DND-41 (cell line): ENCODE results near the gene THRSP.
"Not testable (repeated sequence)": the region's sequence is repeated elsewhere in the genome, so short reads cannot be mapped to it uniquely, and the experiment has no call there.

Experiments used
- ATAC-seq: fragments of 200-7000 bp; cut with Tn5 transposase; 3 replicates; pipeline ENCODE4 v1.9.1; 2021; ENCODE audit warnings: low read depth; ENCODE audit not compliant: insufficient read depth
- DNase-seq: peaks from one replicate; pipeline ENCODE4 v3.0.0-alpha.2; 2020
- H2AFZ ChIP-seq: 2 replicates; pipeline ENCODE4 v1.6.0; 2012; ENCODE audit warnings: low read depth, low read length
- H3K27ac ChIP-seq: 2 replicates; pipeline ENCODE4 v1.5.1; 2012; ENCODE audit warnings: low read length, inconsistent platforms
- H3K27me3 ChIP-seq: fragments of 200-600 bp; sonication (generic); 2 replicates; pipeline ENCODE4 v1.6.0; 2012; ENCODE audit warnings: low read length, mild to moderate bottlenecking, inconsistent platforms; ENCODE audit not compliant: insufficient read depth, poor library complexity
- H3K36me3 ChIP-seq: 2 replicates; pipeline ENCODE4 v1.5.1; 2012; ENCODE audit warnings: low read length, inconsistent platforms; ENCODE audit not compliant: insufficient read depth
- H3K4me1 ChIP-seq: 2 replicates; pipeline ENCODE4 v1.5.1; 2012; ENCODE audit warnings: mild to moderate bottlenecking, low read length; ENCODE audit not compliant: insufficient read depth
- H3K4me2 ChIP-seq: 2 replicates; pipeline ENCODE4 v1.6.0; 2012; ENCODE audit warnings: mild to moderate bottlenecking, moderate library complexity, low read length, inconsistent platforms; ENCODE audit not compliant: insufficient read depth
- H3K4me3 ChIP-seq, 2 experiments: fragments of 200-600 bp in 1 of 2; shearing (Covaris generic) in 1 of 2; 2 replicates each; pipeline ENCODE4 v1.5.1; 2012 to 2016; ENCODE audit warnings: inconsistent platforms in 2 of 2, low read length in 2 of 2, mild to moderate bottlenecking in 2 of 2, low read depth in 1 of 2, moderate library complexity in 1 of 2
- H3K79me2 ChIP-seq: 2 replicates; pipeline ENCODE4 v1.6.0; 2012; ENCODE audit warnings: low read length, inconsistent platforms; ENCODE audit not compliant: insufficient read depth
- H3K9ac ChIP-seq: 2 replicates; pipeline ENCODE4 v1.6.0; 2012; ENCODE audit warnings: low read depth, mild to moderate bottlenecking, inconsistent platforms, low read length, moderate library complexity
- H3K9me3 ChIP-seq: 2 replicates; pipeline ENCODE4 v1.5.1; 2012; ENCODE audit warnings: low read length, moderate library complexity, mild to moderate bottlenecking, inconsistent platforms; ENCODE audit not compliant: insufficient read depth, severe bottlenecking
- H4K20me1 ChIP-seq: 2 replicates; pipeline ENCODE4 v1.6.0; 2012; ENCODE audit warnings: low read length; ENCODE audit not compliant: insufficient read depth
- EZH2 ChIP-seq: IDR thresholded peaks from 3 replicates; pipeline ENCODE4 v1.6.1; 2012; ENCODE audit warnings: borderline replicate concordance, low read depth, mild to moderate bottlenecking, moderate library complexity, low read length, inconsistent platforms; ENCODE audit not compliant: severe bottlenecking
- TF ChIP-seq, protein P1 (sequence below): IDR thresholded peaks from 2 replicates; pipeline ENCODE4 v1.5.1; 2012; ENCODE audit warnings: borderline replicate concordance, low read length, moderate library complexity, mild to moderate bottlenecking; ENCODE audit not compliant: poor library complexity, severe bottlenecking; ENCODE audit errors: extremely low read depth

THRSP gene

DNA sequence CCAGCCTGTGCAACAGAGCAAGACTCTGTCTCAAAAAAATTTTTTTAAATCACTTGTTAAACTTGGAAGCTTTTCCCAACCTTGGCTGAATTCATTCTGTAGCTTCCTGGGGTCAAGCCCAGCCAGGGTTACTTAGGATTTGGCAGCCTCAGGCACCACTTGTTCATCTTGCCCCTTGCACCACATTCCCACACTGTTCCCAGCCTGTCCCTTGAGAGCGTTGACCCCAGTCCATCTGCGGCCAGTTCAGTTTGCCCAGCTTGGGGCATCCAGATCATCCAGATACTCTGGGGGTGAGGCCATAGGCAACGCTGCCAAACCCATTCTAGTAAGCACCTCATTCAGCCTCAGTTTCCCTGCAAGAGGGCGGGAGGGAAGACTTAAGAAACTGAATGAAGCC lies 8.7 kb upstream of the THRSP start:
- no peak overlapping the region for H2AFZ ChIP-seq
- ATAC-seq (no peak), DNase-seq (no peak)
- H3K79me2 ChIP-seq, result no peaks in the 10 kb centered on the region
- H3K9ac ChIP-seq, result no peak overlapping the region
- H4K20me1 ChIP-seq, result no peaks in the 10 kb centered on the region
- no peaks in the 10 kb centered on the region for H3K27me3 ChIP-seq
- no peaks in the 10 kb centered on the region for H3K36me3 ChIP-seq
- no peaks in the 10 kb centered on the region for H3K9me3 ChIP-seq
- no peak overlapping the region for H3K4me2 ChIP-seq
- H3K27ac ChIP-seq, result no peak overlapping the region
- TF ChIP-seq, protein P1, sequence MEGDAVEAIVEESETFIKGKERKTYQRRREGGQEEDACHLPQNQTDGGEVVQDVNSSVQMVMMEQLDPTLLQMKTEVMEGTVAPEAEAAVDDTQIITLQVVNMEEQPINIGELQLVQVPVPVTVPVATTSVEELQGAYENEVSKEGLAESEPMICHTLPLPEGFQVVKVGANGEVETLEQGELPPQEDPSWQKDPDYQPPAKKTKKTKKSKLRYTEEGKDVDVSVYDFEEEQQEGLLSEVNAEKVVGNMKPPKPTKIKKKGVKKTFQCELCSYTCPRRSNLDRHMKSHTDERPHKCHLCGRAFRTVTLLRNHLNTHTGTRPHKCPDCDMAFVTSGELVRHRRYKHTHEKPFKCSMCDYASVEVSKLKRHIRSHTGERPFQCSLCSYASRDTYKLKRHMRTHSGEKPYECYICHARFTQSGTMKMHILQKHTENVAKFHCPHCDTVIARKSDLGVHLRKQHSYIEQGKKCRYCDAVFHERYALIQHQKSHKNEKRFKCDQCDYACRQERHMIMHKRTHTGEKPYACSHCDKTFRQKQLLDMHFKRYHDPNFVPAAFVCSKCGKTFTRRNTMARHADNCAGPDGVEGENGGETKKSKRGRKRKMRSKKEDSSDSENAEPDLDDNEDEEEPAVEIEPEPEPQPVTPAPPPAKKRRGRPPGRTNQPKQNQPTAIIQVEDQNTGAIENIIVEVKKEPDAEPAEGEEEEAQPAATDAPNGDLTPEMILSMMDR, result no peak
- TF ChIP-seq EZH2, result no peak
- H3K4me3 ChIP-seq, result no peak overlapping the region
- 0 out of 2 replicates have a peak, but pooled peaks cover 3% of the 10 kb centered on the region for H3K4me1 ChIP-seq

DNA sequence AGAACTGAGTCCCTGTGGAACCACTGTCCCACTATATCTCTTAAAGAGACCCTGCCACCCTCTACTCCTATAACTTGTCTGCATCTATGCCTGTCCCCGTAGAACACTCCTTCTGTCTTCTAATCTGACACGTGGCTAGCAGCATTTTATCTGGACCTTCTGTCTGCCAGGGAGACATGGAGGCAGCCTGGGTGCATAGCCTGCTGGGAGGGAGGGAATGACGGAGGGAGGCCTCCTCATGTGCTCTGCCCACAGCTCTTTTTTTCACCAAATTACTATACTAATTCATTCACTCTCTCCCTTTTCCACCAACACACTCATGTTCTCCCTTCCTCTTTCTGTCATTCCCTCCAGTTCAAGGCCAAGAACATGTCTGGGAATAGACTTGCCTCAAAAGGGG lies 7.6 kb upstream of the THRSP start:
- no peaks in the 10 kb centered on the region for H3K36me3 ChIP-seq
- H3K79me2 ChIP-seq, result no peaks in the 10 kb centered on the region
- H3K9ac ChIP-seq, result no peak overlapping the region
- H3K4me1 ChIP-seq, result 0 out of 2 replicates have a peak, but pooled peaks cover under 1% of the 10 kb centered on the region
- no peak for ATAC-seq
- no peak overlapping the region for H3K4me3 ChIP-seq
- H3K27me3 ChIP-seq, result no peaks in the 10 kb centered on the region
- H3K27ac ChIP-seq, result no peak overlapping the region
- no peak overlapping the region for H3K4me2 ChIP-seq
- H3K9me3 ChIP-seq, result no peaks in the 10 kb centered on the region
- no peak for DNase-seq
- no peak for TF ChIP-seq EZH2
- TF ChIP-seq, protein P1, result no peak
- no peaks in the 10 kb centered on the region for H4K20me1 ChIP-seq
- H2AFZ ChIP-seq, result no peak overlapping the region

DNA sequence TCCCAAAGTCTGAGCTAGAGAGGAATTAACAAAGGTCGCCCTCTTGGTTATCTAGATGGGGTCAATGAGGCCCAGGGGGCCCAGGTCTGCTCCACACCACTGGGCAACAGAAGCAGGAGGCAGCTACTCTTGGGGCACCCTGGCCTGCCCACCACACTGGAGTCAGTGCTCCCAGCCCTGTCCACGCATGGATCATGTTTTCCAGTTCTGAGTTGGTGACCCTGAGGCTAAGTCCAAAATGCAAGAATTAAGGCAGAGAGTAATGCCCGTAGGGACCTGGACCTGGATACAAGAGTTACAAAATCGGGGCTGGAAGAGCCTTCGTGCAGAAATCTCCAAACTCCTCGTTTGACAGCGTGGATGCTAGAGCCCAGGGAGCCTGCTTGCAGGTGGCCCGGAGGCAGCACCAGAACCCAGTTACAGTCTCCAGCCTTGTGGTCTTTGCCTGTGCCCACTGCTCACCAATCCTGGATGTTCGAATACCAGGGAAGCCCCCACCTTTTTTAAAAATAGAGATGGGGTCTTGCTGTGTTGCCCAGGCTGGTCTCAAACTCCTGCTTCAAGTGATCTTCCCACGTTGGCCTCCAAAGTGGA lies 6.1 kb upstream of the THRSP start:
- H3K27ac ChIP-seq, result no peak overlapping the region
- no peak overlapping the region for H3K9ac ChIP-seq
- H2AFZ ChIP-seq, result no peak overlapping the region
- ATAC-seq (no peak), DNase-seq (no peak)
- H3K4me3 ChIP-seq, result no peak overlapping the region
- H3K36me3 ChIP-seq, result no peaks in the 10 kb centered on the region
- H3K4me2 ChIP-seq, result no peak overlapping the region
- H3K79me2 ChIP-seq, result no peaks in the 10 kb centered on the region
- H3K9me3 ChIP-seq, result no peaks in the 10 kb centered on the region
- no peaks in the 10 kb centered on the region for H3K27me3 ChIP-seq
- no peaks in the 10 kb centered on the region for H3K4me1 ChIP-seq
- TF ChIP-seq, protein P1, result no peak
- no peak for TF ChIP-seq EZH2
- H4K20me1 ChIP-seq, result no peaks in the 10 kb centered on the region

DNA sequence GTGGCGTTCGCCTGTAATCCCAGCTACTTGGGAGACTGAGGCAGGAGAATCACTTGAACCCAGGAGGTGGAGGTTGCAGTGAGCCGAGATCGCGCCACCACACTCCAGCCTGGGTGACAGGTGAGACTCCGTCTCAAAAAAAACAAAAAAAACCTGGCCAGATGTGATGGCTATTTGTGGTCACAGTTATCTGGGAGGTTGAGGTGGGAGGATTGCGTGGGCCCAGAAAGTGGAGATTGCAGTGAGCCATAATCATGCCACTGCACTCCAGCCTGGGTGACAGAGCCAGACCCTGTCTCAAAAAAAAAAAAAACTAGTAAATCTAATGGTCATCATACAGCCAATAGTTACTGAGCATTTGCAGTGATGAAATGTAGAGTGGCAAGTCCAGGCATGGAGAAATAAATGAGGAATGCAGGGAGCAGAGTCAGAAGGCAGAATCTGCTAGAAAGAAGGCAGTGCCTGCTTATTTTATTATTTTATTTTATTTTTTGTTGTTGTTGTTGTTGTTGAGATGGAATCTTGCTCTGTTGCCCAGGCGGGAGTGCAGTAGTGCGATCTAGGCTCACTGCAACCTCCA lies 3.8 kb upstream of the THRSP start:
- not testable (repeated sequence) for H3K36me3 ChIP-seq, H3K9me3 ChIP-seq, DNase-seq, H3K4me1 ChIP-seq, H3K9ac ChIP-seq, H3K27me3 ChIP-seq, ATAC-seq, H3K79me2 ChIP-seq, H3K27ac ChIP-seq, H2AFZ ChIP-seq, H3K4me2 ChIP-seq, H3K4me3 ChIP-seq, H4K20me1 ChIP-seq
